Hepatocyte (in vitro differentiated cells): Measurements from ENCODE around the gene CDK11B.

Experiments
- EZH2 ChIP-seq: fragments of 200-600 bp; sonication (generic); IDR thresholded peaks from 2 replicates; pipeline ENCODE4 v1.6.1; 2016; ENCODE audit warnings: antibody characterized with exemption, mild to moderate bottlenecking, borderline replicate concordance
- EZH2phosphoT487 ChIP-seq: fragments of 200-600 bp; sonication (generic); IDR thresholded peaks from one replicate; pipeline ENCODE4 v1.6.1; 2018; ENCODE audit warnings: antibody characterized with exemption, mild to moderate bottlenecking, low read depth, moderate library complexity; ENCODE audit not compliant: unreplicated experiment, severe bottlenecking
- TF ChIP-seq, protein P1 (sequence below): fragments of 200-600 bp; sonication (generic); IDR thresholded peaks from 2 replicates; pipeline ENCODE4 v1.5.1; 2016; ENCODE audit warnings: antibody characterized with exemption, mild to moderate bottlenecking; ENCODE audit not compliant: poor library complexity

DNA sequence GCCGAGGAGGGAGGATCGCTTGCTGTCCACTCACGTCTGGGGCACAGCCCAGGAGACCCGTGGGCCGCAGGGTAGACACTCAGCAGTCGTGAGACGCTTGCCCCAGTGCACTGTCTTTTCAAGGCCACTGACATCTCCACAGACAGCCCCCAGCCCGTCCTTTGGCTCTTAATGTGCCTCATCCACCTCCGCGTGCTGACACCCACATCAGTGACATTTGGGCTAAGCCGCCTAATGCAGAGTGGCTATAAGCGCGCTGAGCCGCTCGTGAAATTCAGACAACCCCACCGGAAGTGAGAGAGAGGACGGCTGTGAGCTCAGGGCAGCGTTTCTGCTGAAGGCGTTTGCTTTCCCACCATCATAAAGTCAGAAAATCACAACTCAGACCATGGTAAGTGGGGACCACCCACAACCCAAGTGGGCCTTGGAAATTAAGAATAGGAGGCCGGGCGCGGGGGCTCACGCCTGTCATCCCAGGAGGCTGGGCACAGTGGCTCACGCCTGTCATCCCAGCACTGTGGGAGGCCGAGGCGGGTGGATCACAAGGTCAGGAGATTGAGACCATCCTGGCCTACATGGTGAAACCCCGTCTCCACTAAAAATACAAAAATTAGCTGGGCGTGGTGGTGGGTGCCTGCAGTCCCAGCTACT is 25.4 kb upstream of the CDK11B start:
- TF ChIP-seq, protein P1, sequence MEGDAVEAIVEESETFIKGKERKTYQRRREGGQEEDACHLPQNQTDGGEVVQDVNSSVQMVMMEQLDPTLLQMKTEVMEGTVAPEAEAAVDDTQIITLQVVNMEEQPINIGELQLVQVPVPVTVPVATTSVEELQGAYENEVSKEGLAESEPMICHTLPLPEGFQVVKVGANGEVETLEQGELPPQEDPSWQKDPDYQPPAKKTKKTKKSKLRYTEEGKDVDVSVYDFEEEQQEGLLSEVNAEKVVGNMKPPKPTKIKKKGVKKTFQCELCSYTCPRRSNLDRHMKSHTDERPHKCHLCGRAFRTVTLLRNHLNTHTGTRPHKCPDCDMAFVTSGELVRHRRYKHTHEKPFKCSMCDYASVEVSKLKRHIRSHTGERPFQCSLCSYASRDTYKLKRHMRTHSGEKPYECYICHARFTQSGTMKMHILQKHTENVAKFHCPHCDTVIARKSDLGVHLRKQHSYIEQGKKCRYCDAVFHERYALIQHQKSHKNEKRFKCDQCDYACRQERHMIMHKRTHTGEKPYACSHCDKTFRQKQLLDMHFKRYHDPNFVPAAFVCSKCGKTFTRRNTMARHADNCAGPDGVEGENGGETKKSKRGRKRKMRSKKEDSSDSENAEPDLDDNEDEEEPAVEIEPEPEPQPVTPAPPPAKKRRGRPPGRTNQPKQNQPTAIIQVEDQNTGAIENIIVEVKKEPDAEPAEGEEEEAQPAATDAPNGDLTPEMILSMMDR, result no peak
- TF ChIP-seq EZH2phosphoT487 (no peak), EZH2 (no peak)
